OCI-LY3 (cell line): ENCODE data around the gene PARP1.

ENCODE experiments used
- H2AFZ ChIP-seq: fragments of 200-600, 300-600 bp; shearing (Covaris generic); 2 replicates; pipeline ENCODE4 v1.6.0; 2014; ENCODE audit warnings: antibody characterized with exemption, low read depth, low read length
- H3K27ac ChIP-seq: fragments of 200-600, 300-600 bp; sonication (generic); 2 replicates; pipeline ENCODE4 v1.5.1; 2014; ENCODE audit warnings: mild to moderate bottlenecking, low read length, moderate library complexity, mixed read lengths
- H3K27me3 ChIP-seq: fragments of 200-600, 300-600 bp; sonication (generic); 2 replicates; pipeline ENCODE4 v1.6.1; 2014; ENCODE audit warnings: low read depth, low read length, mixed read lengths
- H3K36me3 ChIP-seq: fragments of 200-600, 300-600 bp; sonication (generic); replicated peaks from 2 replicates; pipeline ENCODE3; 2014; ENCODE audit warnings: low read depth, low read length, mixed read lengths
- H3K4me1 ChIP-seq: fragments of 300-600, 200-600 bp; sonication (generic); 2 replicates; pipeline ENCODE4 v1.6.1; 2014; ENCODE audit warnings: low read length, mixed read lengths
- H3K4me2 ChIP-seq: fragments of 200-600, 300-600 bp; sonication (generic); 2 replicates; pipeline ENCODE4 v1.6.1; 2014; ENCODE audit warnings: low read length, mixed read lengths
- H3K4me3 ChIP-seq: fragments of 300-600, 200-600 bp; sonication (generic); 2 replicates; pipeline ENCODE4 v1.5.1; 2014; ENCODE audit warnings: antibody characterized with exemption, mild to moderate bottlenecking, low read length, moderate library complexity
- H3K79me2 ChIP-seq: fragments of 300-600, 200-600 bp; shearing (Covaris generic); 2 replicates; pipeline ENCODE4 v1.6.1; 2014; ENCODE audit warnings: mild to moderate bottlenecking, low read length, mixed read lengths
- H3K9ac ChIP-seq: fragments of 300-600, 200-600 bp; shearing (Covaris generic); 2 replicates; pipeline ENCODE4 v1.6.0; 2014; ENCODE audit warnings: mild to moderate bottlenecking, low read length, moderate library complexity
- H3K9me3 ChIP-seq: fragments of 200-600, 300-600 bp; shearing (Covaris generic); 2 replicates; pipeline ENCODE4 v1.6.1; 2014; ENCODE audit warnings: low read length, mixed read lengths; ENCODE audit not compliant: insufficient read depth
- H4K20me1 ChIP-seq: fragments of 200-600, 300-600 bp; sonication (generic); 2 replicates; pipeline ENCODE4 v1.6.1; 2016; ENCODE audit warnings: low read length, mixed read lengths; ENCODE audit not compliant: insufficient read depth
- EZH2phosphoT487 ChIP-seq: fragments of 200-600 bp; shearing (Covaris generic); IDR thresholded peaks from 2 replicates; pipeline ENCODE4 v1.6.1; 2018; ENCODE audit warnings: antibody characterized with exemption, mixed run types, low read depth
- TF ChIP-seq, protein P1 (sequence below): fragments of 200-600, 300-600 bp; sonication (generic); IDR thresholded peaks from 2 replicates; pipeline ENCODE4 v1.5.1; 2014; ENCODE audit warnings: antibody characterized with exemption, low read length, low read depth

The PARP1 gene

DNA sequence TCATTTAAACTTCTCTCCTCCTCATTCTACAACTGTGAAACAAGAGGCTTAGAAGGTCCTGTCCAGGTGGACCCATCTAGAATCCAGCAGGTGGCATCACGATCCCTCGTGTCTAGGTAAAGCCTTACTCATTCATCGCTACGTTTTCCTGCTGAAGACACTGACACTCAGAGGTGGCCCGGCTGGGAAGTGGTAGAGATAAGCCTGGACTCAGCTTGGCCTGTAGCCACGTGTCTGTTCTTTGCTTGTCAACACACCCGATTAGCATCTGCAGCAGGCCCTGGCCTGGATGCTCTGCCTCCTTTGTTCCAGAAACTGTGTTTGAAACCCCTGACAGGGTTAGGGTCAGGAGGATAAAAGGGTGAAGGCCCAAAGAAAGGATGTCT is 43.4 kb downstream of the PARP1 start:
- H3K4me2 ChIP-seq = no peak overlapping the region
- no peak overlapping the region for H3K4me3 ChIP-seq
- H2AFZ ChIP-seq = no peak overlapping the region
- no peaks in the 10 kb centered on the region for H3K79me2 ChIP-seq
- no peaks in the 10 kb centered on the region for H3K9me3 ChIP-seq
- H3K9ac ChIP-seq = no peak overlapping the region
- TF ChIP-seq, protein P1, sequence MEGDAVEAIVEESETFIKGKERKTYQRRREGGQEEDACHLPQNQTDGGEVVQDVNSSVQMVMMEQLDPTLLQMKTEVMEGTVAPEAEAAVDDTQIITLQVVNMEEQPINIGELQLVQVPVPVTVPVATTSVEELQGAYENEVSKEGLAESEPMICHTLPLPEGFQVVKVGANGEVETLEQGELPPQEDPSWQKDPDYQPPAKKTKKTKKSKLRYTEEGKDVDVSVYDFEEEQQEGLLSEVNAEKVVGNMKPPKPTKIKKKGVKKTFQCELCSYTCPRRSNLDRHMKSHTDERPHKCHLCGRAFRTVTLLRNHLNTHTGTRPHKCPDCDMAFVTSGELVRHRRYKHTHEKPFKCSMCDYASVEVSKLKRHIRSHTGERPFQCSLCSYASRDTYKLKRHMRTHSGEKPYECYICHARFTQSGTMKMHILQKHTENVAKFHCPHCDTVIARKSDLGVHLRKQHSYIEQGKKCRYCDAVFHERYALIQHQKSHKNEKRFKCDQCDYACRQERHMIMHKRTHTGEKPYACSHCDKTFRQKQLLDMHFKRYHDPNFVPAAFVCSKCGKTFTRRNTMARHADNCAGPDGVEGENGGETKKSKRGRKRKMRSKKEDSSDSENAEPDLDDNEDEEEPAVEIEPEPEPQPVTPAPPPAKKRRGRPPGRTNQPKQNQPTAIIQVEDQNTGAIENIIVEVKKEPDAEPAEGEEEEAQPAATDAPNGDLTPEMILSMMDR = no peak
- no peak for TF ChIP-seq EZH2phosphoT487
- no peaks in the 10 kb centered on the region for H3K27me3 ChIP-seq
- H3K27ac ChIP-seq = no peak overlapping the region
- peaks cover 27% of the 10 kb centered on the region for H3K4me1 ChIP-seq
- no peaks in the 10 kb centered on the region for H4K20me1 ChIP-seq
- H3K36me3 ChIP-seq = peaks cover 89% of the 10 kb centered on the region

DNA sequence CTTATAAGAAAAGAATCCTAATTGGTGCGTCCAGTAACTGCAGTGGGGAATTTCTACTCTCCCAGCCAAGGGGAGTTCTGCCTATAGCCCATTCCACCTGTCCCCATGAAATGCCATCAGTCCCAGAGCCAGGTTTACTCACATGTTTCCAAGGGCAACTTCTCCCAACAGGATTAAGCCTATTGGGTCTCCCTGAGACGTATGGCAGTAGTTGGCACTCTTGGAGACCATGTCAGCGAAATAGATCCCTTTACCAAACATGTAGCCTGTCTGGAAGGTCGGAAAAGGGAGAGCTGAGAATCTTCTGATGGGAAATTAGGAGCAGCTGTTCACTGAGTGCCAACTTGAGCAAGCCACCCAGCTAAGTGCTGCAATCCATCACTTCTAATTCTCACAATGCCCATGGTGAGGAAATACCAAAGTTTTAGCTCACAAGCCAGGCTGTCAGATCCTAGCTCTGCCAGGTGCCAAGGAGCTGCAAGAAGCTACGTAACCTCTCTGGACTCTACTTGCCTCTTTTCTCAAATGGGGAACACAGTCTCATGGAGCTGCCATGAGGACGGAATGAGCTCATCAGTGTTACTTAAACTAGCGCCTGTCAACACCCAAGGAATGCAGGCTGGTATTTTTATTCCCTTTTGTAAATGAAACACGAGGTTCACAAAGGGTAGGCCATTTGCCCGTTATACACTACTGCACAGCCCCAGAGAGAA is 43.9 kb downstream of the PARP1 start:
- H3K9ac ChIP-seq = no peak overlapping the region
- no peak overlapping the region for H3K27ac ChIP-seq
- no peak for TF ChIP-seq EZH2phosphoT487
- TF ChIP-seq, protein P1 = no peak

DNA sequence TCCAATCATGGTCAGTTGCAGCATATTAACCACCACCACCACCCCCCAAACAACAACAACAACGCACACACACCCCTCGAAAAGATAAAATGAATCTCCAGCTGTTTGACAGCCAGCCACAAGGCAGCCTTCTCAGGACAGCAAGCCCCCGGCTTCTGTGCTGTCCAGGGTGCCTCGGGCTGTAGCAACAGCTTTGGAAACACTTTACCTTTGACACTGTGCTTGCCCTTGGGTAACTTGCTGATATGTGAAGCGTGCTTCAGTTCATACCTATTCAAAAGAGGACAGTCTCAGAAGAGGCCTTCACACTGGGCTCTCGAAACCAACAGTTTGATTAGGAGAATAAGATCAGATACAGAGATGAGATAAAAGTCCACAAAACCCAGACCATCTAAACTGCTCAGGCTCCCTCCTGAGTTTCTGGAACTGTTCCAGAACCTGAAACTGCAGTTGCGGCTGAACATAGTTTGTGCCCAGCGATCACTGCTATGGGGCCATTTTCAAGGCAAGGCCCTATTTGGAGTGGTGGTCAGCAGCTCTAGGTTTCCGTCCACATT is 44.9 kb downstream of the PARP1 start:
- H3K79me2 ChIP-seq = no peaks in the 10 kb centered on the region
- peaks cover 89% of the 10 kb centered on the region for H3K36me3 ChIP-seq
- no peaks in the 10 kb centered on the region for H3K9me3 ChIP-seq
- no peak overlapping the region for H3K4me2 ChIP-seq
- peaks cover 26% of the 10 kb centered on the region for H3K4me1 ChIP-seq
- no peak overlapping the region for H3K4me3 ChIP-seq
- TF ChIP-seq, protein P1 = no peak
- TF ChIP-seq EZH2phosphoT487 = no peak
- H3K27me3 ChIP-seq = no peaks in the 10 kb centered on the region
- no peak overlapping the region for H2AFZ ChIP-seq
- H3K27ac ChIP-seq = no peak overlapping the region
- no peaks in the 10 kb centered on the region for H4K20me1 ChIP-seq
- H3K9ac ChIP-seq = no peak overlapping the region

More for the DNA sequence above, 43.9 kb downstream of the PARP1 start:
- H3K4me1 ChIP-seq = peaks cover 26% of the 10 kb centered on the region
- no peaks in the 10 kb centered on the region for H4K20me1 ChIP-seq
- no peaks in the 10 kb centered on the region for H3K9me3 ChIP-seq
- H3K36me3 ChIP-seq = peaks cover 89% of the 10 kb centered on the region
- H3K27me3 ChIP-seq = no peaks in the 10 kb centered on the region
- no peaks in the 10 kb centered on the region for H3K79me2 ChIP-seq
- no peak overlapping the region for H3K4me2 ChIP-seq
- no peak overlapping the region for H3K4me3 ChIP-seq
- H2AFZ ChIP-seq = no peak overlapping the region

DNA sequence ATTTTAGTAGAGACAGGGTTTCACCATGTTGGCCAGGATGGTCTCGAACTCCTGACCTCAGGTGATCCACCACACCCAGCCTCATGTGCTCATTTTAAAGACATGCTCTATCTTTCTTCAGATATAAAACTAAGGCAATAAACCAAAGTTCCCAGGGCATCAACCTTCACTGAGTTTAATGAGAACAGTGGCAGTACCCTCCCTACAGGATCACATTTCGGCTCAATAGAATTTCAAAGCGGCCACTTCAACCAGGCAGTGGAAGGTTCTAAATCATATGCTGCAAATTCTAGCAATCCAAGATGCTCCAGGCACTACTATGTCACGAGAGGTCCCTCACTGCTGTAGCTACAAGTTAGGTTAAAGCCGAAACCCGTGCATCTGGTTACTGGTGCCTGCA is 45.5 kb downstream of the PARP1 start:
- no peaks in the 10 kb centered on the region for H3K27me3 ChIP-seq
- no peak overlapping the region for H3K4me2 ChIP-seq
- H3K9me3 ChIP-seq = no peaks in the 10 kb centered on the region
- H3K79me2 ChIP-seq = no peaks in the 10 kb centered on the region
- H2AFZ ChIP-seq = no peak overlapping the region
- peaks cover 89% of the 10 kb centered on the region for H3K36me3 ChIP-seq
- TF ChIP-seq, protein P1 = no peak
- no peak for TF ChIP-seq EZH2phosphoT487
- no peak overlapping the region for H3K27ac ChIP-seq
- H3K4me3 ChIP-seq = no peak overlapping the region
- H4K20me1 ChIP-seq = no peaks in the 10 kb centered on the region
- no peak overlapping the region for H3K9ac ChIP-seq
- peaks cover 26% of the 10 kb centered on the region for H3K4me1 ChIP-seq
